Stimulated activated CD8-positive, alpha-beta memory T cell treated with anti-CD3 and anti-CD28 coated beads, Interleukin-4, amount 100 ng/mL, for 24 hours (primary cell): ENCODE data around the gene PDZRN3.
"Not testable (repeated sequence)": the region's sequence is repeated elsewhere in the genome, so short reads cannot be mapped to it uniquely, and the experiment has no call there.

ENCODE experiments used
- DNase-seq: peaks from one replicate; pipeline ENCODE4 v3.0.0-alpha.2; 2020; ENCODE audit warnings: low read depth

Gene PDZRN3

DNA sequence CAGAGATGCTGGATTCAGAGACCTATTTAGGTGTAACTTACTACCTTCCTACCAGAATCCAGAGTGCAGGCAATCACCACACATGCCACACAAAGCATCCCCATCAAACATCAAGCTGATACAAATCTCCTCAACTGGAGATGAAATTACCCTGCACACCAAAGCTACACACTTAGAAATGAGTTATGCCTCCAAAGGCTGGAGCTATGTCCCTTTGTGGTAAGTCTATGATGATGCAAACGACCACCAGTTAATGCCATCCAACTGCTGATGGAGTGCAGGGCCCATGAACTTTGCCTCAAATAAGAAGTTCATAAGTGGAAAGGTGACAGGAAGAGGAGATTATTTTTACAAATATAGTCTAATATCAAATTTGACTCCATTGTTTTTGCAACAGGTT lies 38.1 kb downstream of the PDZRN3 start:
- DNase-seq, result no peak

DNA sequence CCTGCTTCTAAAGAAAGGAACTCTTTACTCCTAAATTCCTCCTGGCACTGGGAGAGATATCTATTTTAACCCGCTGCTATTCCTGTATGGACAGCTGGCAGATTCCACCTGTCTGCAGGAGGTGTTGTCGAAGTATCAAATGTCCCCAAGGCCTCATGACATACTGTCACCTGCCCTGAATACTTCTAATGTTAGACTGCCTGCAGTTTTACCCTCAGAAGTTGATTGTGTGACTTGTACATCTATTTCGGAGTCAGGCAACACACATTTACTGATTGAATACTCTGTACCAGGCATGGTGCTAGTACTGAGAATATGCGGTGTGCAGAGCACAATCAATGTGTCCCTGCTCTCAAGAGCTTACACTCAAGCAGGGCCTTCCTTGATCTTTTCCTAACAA lies 38.6 kb downstream of the PDZRN3 start:
- DNase-seq, result no peak

GRCh38 chr3:73584873-73585272 lies 39.9 kb downstream of the PDZRN3 start:
- no peak for DNase-seq

DNA sequence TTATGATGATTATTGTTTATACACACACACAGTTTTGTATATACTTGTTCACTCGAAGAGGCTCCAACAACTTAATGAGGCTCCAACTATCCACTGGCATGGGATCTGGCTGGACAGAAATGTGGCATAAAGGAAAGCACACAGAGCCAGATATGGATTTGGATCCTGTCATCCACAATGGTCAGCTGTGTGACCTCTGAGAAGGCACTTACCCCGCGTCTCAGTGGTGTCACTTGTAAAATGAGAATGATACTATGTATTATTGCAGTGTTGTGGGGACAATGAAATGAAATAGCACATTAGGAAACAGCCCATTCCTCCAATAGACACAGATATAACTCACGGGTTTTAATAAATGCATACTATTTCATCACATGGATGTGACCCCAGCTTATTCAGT lies 42.2 kb downstream of the PDZRN3 start:
- DNase-seq, result no peak

DNA sequence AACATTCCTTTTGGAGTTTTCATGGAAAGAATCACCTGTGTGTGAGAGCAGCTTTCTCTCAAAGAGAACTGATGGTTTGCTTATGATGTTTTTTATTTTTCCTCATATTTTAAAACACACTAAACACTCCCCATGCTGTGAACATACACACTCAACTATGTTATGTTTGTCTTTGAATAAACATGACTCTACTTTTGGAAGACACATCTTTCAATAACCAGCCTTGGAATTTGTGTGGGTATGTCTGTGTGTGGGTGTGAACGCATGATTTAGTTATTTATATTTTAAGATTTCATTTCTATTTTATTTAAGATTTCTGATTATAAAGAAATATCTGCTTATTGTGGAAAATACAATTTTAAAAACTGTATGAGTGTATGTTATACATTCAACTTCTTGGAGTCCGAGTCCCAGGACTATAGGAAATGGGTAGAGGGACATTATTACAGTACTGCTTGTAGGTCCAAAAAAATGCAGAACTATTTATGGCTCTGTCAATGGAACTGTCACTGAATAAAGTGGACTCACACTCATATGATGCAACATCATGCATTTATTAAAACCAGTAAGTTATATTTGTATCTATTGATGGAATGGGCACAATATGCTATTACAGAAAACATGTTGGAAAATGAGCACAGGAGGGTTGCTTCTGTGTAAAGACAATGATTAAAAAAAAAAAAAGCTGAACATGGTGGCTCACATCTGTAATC lies 43.5 kb downstream of the PDZRN3 start:
- DNase-seq, result no peak

GRCh38 chr3:73580343-73580742 lies 44.4 kb downstream of the PDZRN3 start:
- no peak for DNase-seq

DNA sequence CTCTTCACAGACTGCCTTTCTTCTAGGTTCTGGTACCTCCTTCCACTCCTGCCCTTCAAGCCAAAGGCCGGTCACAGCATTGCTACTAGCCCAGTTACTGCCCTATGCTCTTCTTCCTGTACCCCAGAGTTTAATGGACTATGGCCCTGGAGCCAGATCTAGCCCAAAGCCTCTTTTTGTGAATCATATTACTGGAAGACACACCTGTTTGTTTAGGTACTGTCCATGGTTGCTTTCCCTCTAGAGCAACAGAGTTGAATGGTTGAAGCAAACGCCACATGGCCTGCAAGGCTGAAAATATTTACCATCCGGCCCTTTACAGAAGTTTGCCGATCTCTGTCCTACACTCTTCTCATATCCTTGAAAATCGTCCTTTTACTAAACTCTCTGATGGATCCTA lies 47.0 kb downstream of the PDZRN3 start:
- no peak for DNase-seq

- DNase-seq, result no peak
Measured at GRCh38 chr3:73576999-73577461, 47.7 kb downstream of the PDZRN3 start.

DNA sequence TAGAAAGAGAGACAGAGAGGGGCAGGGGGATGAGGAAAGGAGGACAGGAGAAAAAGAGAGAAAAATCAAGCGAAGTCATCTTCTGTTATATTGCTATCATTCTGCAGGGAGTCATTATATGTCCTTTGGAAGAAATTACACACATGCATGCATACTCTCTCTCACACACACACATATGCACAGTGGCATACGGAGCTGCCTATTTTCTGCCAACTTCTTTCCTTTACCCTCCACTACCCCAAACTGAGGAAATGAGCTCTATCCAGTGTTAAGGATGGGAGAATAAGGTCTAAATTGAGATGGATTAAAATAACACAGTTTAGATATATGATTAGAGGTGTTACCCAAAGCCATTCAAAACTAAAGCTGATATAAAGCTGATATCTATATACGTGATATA lies 48.8 kb downstream of the PDZRN3 start:
- no peak for DNase-seq

DNA sequence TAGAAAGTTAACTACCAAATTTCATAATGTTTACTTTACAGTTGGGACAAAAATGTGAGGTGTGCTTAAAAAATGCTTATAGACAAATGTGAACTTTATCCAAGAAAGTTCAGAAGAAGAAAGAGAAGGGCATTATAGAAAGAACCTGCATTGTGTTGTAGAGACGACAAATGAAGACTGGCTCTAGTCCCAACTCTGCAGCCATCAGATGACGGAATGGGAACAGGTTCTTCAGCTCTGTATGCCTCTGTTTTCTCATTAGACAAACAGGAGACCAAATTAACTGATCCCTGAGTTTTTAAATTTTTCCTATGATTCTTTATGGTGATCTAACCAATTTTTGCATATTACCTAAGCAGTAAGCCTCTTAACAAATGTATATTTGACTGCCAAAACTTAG lies 49.2 kb downstream of the PDZRN3 start:
- DNase-seq, result no peak

DNA sequence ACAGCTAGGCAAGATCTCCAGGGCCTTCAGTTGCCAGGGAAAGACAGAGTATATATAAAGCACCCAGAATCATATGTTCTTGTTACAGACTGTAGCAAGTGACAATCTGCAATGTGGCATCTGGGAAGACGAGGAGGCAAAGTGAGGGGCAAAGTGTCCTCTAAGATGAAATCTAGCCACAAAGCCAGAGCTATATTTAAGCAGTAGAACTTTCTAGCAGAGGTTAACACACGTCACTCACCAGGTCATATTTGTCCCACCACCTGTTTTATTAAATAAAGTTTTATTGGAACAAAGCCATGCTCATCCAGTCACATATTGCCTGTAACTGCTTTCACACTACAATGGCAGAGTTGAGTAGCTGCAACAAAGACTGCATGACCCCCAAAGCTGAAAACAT lies 51.5 kb downstream of the PDZRN3 start:
- DNase-seq, result no peak

- DNase-seq, result no peak
Measured at GRCh38 chr3:73572368-73572767, 52.4 kb downstream of the PDZRN3 start.

DNA sequence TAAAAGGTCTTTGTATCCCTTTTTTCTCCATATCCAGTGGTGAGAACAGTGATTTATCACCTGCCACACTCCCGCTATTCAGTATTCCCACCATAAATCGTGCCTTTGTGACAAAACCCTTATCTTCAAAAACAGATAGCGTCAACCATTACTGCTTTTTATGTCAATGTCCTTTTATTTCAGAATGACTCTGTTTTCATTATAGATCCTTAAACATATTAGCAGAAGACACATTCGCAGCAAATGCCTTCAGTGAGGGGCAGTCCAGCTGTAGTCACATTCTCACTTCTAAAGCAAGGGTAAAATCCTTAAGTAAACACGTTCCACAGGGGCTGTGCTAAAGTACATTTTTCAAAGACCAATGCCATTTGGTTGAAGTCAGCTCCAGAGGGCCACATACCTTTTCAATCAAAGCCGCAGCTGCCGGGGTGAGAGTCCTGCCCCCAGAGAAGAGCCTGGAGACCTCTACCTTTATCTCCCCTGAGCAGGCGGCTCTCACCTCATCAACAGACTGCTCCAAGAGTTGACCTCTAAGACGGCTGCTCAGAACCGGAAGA lies 53.4 kb downstream of the PDZRN3 start:
- no peak for DNase-seq

DNA sequence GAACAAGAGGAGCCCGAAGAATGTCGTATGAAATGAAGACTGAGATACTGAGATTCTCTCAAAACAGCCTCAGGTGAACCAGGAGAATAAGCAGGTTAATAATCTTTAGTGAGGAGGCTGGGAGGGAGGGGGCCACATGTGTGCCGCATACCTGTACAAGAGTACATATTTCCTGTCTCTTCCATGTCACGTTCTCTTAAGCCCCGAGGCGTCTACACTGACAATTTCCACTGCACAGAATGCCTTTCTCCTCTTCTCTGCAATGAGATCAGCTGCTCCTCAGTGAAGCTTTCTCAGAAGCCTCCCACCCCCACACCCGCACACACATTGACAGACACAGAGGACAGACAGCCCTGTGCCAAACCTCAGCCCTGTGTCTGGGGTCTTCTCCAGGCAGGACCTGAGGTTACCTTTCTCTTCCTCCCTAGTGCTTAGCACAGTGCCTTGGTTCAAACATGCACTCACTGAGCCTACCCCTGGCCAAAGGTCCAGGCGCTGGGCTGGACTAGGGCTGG lies 55.4 kb downstream of the PDZRN3 start:
- DNase-seq, result no peak

DNA sequence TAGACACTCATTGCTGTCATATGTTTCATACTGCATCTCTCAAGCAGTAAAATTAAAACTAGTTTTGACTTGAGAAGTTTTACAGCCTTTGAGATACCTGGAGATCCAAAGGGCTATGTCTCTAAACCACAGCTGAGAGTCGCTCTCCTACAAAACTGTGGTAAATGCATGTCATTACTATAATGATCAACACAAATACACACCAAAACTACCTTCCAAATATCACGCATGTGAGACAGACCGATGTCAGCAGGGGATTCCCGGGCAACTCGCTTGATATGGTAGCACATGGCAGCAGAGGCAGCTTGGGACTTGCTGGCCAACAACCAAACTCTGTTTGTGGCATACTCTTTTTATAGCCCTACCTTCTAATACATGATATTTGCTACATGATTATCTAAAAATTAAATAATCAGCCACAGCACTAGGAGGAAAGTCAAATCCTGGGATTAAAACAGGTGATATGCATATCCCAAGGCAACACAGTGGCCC lies 56.3 kb downstream of the PDZRN3 start:
- DNase-seq, result no peak

DNA sequence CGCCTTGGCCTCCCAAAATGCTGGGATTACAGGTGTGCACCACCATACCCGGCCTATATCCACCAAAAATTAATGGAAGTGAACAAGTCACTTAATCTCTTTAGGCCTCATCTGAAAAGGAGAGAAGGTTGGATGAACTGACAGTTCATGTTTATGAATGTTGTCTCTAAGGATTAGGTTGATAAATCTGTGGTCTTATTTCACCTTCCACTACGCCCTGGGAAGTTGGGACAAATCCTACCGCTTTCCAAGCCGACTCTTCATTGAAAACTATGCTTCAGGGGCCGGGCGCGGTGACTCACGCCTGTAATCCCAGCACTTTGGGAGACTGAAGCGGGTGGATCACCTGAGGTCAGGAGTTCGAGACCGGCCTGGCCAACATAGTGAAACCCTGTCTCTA lies 59.4 kb downstream of the PDZRN3 start:
- DNase-seq, result not testable (repeated sequence)

GRCh38 chr3:73563896-73564582 lies 60.7 kb downstream of the PDZRN3 start:
- no peak for DNase-seq

DNA sequence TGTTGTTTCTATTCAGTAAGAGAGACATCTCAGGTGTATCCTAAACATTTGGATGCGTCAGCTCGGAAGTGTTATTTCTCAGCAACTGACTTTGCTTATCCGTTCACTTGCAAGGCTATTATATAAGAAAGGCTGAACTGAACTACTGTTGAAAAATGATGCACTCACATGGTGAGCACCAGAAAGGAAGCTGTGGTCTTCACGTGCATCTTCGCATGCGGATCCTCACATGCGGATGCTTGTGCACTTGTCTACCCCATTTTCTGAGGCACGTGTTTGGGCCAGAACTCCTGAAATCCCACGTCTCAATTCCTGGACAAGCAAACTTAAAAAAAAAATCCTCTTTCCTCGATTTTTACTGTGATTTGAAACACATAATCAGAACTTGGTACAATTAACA lies 63.2 kb downstream of the PDZRN3 start:
- DNase-seq, result no peak

- DNase-seq, result no peak
Measured at GRCh38 chr3:73559749-73560148, 65.0 kb downstream of the PDZRN3 start.

- DNase-seq, result no peak
Measured at GRCh38 chr3:73558727-73559075, 66.0 kb downstream of the PDZRN3 start.

DNA sequence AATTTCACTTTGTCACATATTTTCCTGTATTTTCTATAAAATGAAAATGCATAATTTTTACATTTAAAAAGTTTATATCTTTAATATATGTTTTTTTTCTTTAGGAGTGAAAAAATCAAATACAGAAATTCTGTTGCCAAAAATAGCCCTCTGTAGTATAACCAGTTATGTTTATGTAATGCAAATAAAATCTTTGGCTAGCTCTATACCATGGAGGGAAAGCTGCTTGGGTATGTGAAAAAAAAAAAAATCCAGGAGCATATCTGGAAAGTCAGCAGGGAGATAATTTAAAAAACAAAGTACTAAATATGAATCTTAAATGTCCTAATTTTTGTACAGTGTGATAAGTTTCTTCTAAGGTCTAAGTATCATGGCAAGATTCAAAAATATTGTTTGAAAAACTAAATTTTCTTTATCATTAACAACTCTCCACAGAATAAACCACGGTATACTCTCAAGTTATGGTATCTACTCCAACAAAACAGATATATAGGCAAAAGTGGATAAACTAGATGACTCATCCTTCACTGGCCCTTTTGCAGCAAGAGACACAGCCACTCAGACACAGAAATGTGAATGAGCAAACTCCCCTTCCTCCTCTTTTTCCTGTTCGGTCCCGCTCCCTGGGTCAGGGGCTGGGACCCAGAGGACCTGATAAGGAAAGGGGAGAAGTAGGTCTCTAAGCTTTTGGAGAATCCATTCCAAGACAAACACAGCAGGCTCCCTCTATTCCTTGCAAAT lies 66.6 kb downstream of the PDZRN3 start:
- no peak for DNase-seq
